ENCODE results near the gene ROBO3.

Gene ROBO3

GRCh38 chr11:124832571-124832970 is 32.7 kb upstream of the ROBO3 start:
- H3K27me3 ChIP-seq (ENCODE audit: control insufficient read depth in 2 of 2, insufficient read depth in 2 of 2, low read length in 2 of 2) = no peaks in the 10 kb centered on the region
- H3K36me3 ChIP-seq (ENCODE audit: control insufficient read depth in 2 of 2, insufficient read depth in 2 of 2, low read length in 2 of 2) = no peaks in the 10 kb centered on the region
- H3K27ac ChIP-seq (ENCODE audit: low read depth in 2 of 2, low read length in 2 of 2) = no peak overlapping the region
- H3K4me1 ChIP-seq (ENCODE audit: control insufficient read depth in 2 of 2, insufficient read depth in 2 of 2, low read length in 2 of 2) = peaks cover 3 to 9% of the 10 kb centered on the region in 2 donors
- H3K4me3 ChIP-seq (ENCODE audit: low read length in 2 of 2) = no peak overlapping the region
- no peaks in the 10 kb centered on the region for H3K9me3 ChIP-seq (ENCODE audit: control insufficient read depth in 2 of 2, low read length in 2 of 2)
- no peak overlapping the region for H3K9ac ChIP-seq (ENCODE audit: low read depth in 1 of 2, low read length in 2 of 2)

- H3K27ac ChIP-seq (ENCODE audit: low read depth in 2 of 2, low read length in 2 of 2) = no peak overlapping the region
- H3K27me3 ChIP-seq (ENCODE audit: control insufficient read depth in 2 of 2, insufficient read depth in 2 of 2, low read length in 2 of 2) = peaks cover 12 to 16% of the 10 kb centered on the region in 2 donors
- no peaks in the 10 kb centered on the region for H3K36me3 ChIP-seq (ENCODE audit: control insufficient read depth in 2 of 2, insufficient read depth in 2 of 2, low read length in 2 of 2)
- H3K9me3 ChIP-seq (ENCODE audit: control insufficient read depth in 2 of 2, low read length in 2 of 2) = no peaks in the 10 kb centered on the region
- H3K4me1 ChIP-seq (ENCODE audit: control insufficient read depth in 2 of 2, insufficient read depth in 2 of 2, low read length in 2 of 2) = peaks cover 5 to 9% of the 10 kb centered on the region in 2 donors
- H3K9ac ChIP-seq (ENCODE audit: low read depth in 1 of 2, low read length in 2 of 2) = no peak overlapping the region
- no peak overlapping the region for H3K4me3 ChIP-seq (ENCODE audit: low read length in 2 of 2)
Observed at GRCh38 chr11:124834526-124835180, 30.6 kb upstream of the ROBO3 start.

DNA sequence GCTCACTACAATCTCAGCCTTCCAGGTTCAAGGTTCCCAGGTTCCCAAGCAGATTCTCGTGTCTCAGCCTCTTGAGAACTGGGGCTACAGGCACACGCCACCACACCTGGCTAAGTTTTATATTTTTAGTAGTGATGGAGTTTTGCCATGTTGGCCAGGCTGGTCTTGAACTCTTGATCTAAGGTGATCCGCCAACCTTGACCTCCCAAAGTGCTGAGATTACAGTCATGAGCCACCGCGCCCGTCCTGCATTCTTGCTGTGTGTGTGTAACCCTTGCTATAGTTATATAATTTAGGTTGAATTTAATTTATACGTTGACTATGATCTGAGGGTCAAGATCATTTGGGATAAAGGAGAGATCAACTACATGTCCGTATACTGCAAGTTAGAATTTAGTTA is 29.3 kb upstream of the ROBO3 start:
- H3K4me3 ChIP-seq (ENCODE audit: low read length in 2 of 2) = peak overlapping the region in 1 of 2 donors; percentile 62
- H3K36me3 ChIP-seq (ENCODE audit: control insufficient read depth in 2 of 2, insufficient read depth in 2 of 2, low read length in 2 of 2) = no peaks in the 10 kb centered on the region
- no peaks in the 10 kb centered on the region for H3K9me3 ChIP-seq (ENCODE audit: control insufficient read depth in 2 of 2, low read length in 2 of 2)
- H3K9ac ChIP-seq (ENCODE audit: low read depth in 1 of 2, low read length in 2 of 2) = no peak overlapping the region
- peaks cover 5 to 9% of the 10 kb centered on the region in 2 donors for H3K4me1 ChIP-seq (ENCODE audit: control insufficient read depth in 2 of 2, insufficient read depth in 2 of 2, low read length in 2 of 2)
- H3K27me3 ChIP-seq (ENCODE audit: control insufficient read depth in 2 of 2, insufficient read depth in 2 of 2, low read length in 2 of 2) = peaks cover 25% of the 10 kb centered on the region in 2 donors
- no peak overlapping the region for H3K27ac ChIP-seq (ENCODE audit: low read depth in 2 of 2, low read length in 2 of 2)

GRCh38 chr11:124837491-124837856 is 27.8 kb upstream of the ROBO3 start:
- Histone ChIP-seq H3K4me1 (ENCODE audit: control insufficient read depth in 2 of 2, insufficient read depth in 2 of 2, low read length in 2 of 2) (peaks cover 5 to 9% of the 10 kb centered on the region in 2 donors), H3K27me3 (ENCODE audit: control insufficient read depth in 2 of 2, insufficient read depth in 2 of 2, low read length in 2 of 2) (peaks cover 39 to 40% of the 10 kb centered on the region in 2 donors), H3K36me3 (ENCODE audit: control insufficient read depth in 2 of 2, insufficient read depth in 2 of 2, low read length in 2 of 2) (no peaks in the 10 kb centered on the region), H3K9me3 (ENCODE audit: control insufficient read depth in 2 of 2, low read length in 2 of 2) (no peaks in the 10 kb centered on the region), H3K4me3 (ENCODE audit: low read length in 2 of 2) (no peak overlapping the region), H3K9ac (ENCODE audit: low read depth in 1 of 2, low read length in 2 of 2) (no peak overlapping the region), H3K27ac (ENCODE audit: low read depth in 2 of 2, low read length in 2 of 2) (no peak overlapping the region)

DNA sequence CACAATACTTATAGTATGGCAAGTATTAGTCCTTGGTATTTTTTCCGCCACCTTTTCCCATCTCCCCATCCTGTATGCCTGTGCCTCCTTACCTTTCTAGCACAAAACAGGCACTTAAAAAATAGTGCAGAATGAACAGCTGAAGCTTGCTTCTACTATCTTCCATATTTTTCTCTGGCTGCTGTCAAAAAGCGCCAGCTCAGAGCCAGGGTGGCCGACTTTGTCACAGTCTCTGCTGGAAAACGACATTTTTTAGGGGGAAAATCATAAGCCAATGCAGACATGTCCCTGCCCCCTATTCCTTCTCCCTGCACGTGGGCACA is 26.5 kb upstream of the ROBO3 start:
- Histone ChIP-seq H3K36me3 (ENCODE audit: control insufficient read depth in 2 of 2, insufficient read depth in 2 of 2, low read length in 2 of 2) (no peaks in the 10 kb centered on the region), H3K9ac (ENCODE audit: low read depth in 1 of 2, low read length in 2 of 2) (no peak overlapping the region), H3K4me1 (ENCODE audit: control insufficient read depth in 2 of 2, insufficient read depth in 2 of 2, low read length in 2 of 2) (peaks cover 5 to 7% of the 10 kb centered on the region in 2 donors), H3K27me3 (ENCODE audit: control insufficient read depth in 2 of 2, insufficient read depth in 2 of 2, low read length in 2 of 2) (peaks cover 49 to 52% of the 10 kb centered on the region in 2 donors), H3K4me3 (ENCODE audit: low read length in 2 of 2) (no peak overlapping the region), H3K27ac (ENCODE audit: low read depth in 2 of 2, low read length in 2 of 2) (no peak overlapping the region), H3K9me3 (ENCODE audit: control insufficient read depth in 2 of 2, low read length in 2 of 2) (peaks cover 0 to 4% of the 10 kb centered on the region in 2 donors)

- Histone ChIP-seq H3K4me3 (ENCODE audit: low read length in 2 of 2) (peak overlapping the region; percentile 20 to 25), H3K36me3 (ENCODE audit: control insufficient read depth in 2 of 2, insufficient read depth in 2 of 2, low read length in 2 of 2) (no peaks in the 10 kb centered on the region), H3K27ac (ENCODE audit: low read depth in 2 of 2, low read length in 2 of 2) (no peak overlapping the region), H3K9ac (ENCODE audit: low read depth in 1 of 2, low read length in 2 of 2) (no peak overlapping the region), H3K4me1 (ENCODE audit: control insufficient read depth in 2 of 2, insufficient read depth in 2 of 2, low read length in 2 of 2) (peaks cover 3 to 5% of the 10 kb centered on the region in 2 donors), H3K9me3 (ENCODE audit: control insufficient read depth in 2 of 2, low read length in 2 of 2) (peaks cover 0 to 4% of the 10 kb centered on the region in 2 donors), H3K27me3 (ENCODE audit: control insufficient read depth in 2 of 2, insufficient read depth in 2 of 2, low read length in 2 of 2) (peaks cover 53 to 57% of the 10 kb centered on the region in 2 donors)
Observed at GRCh38 chr11:124839128-124839971, 25.9 kb upstream of the ROBO3 start.

- H3K4me3 ChIP-seq (ENCODE audit: low read length in 2 of 2) = peak overlapping the region in 1 of 2 donors; percentile 20
Observed at GRCh38 chr11:124839972-124840621, 25.1 kb upstream of the ROBO3 start.

GRCh38 chr11:124840666-124841065 is 24.6 kb upstream of the ROBO3 start:
- Histone ChIP-seq H3K9me3 (ENCODE audit: control insufficient read depth in 2 of 2, low read length in 2 of 2) (peaks cover 0 to 4% of the 10 kb centered on the region in 2 donors), H3K4me3 (ENCODE audit: low read length in 2 of 2) (no peak overlapping the region), H3K36me3 (ENCODE audit: control insufficient read depth in 2 of 2, insufficient read depth in 2 of 2, low read length in 2 of 2) (no peaks in the 10 kb centered on the region), H3K27ac (ENCODE audit: low read depth in 2 of 2, low read length in 2 of 2) (no peak overlapping the region), H3K27me3 (ENCODE audit: control insufficient read depth in 2 of 2, insufficient read depth in 2 of 2, low read length in 2 of 2) (peaks cover 66 to 70% of the 10 kb centered on the region in 2 donors), H3K9ac (ENCODE audit: low read depth in 1 of 2, low read length in 2 of 2) (no peak overlapping the region), H3K4me1 (ENCODE audit: control insufficient read depth in 2 of 2, insufficient read depth in 2 of 2, low read length in 2 of 2) (peaks cover 3 to 8% of the 10 kb centered on the region in 2 donors)

More at GRCh38 chr11:124839972-124840621, 25.1 kb upstream of the ROBO3 start:
- H3K27me3 ChIP-seq (ENCODE audit: control insufficient read depth in 2 of 2, insufficient read depth in 2 of 2, low read length in 2 of 2) = peaks cover 61 to 65% of the 10 kb centered on the region in 2 donors
- no peak overlapping the region for H3K27ac ChIP-seq (ENCODE audit: low read depth in 2 of 2, low read length in 2 of 2)
- peaks cover 3 to 8% of the 10 kb centered on the region in 2 donors for H3K4me1 ChIP-seq (ENCODE audit: control insufficient read depth in 2 of 2, insufficient read depth in 2 of 2, low read length in 2 of 2)
- no peaks in the 10 kb centered on the region for H3K36me3 ChIP-seq (ENCODE audit: control insufficient read depth in 2 of 2, insufficient read depth in 2 of 2, low read length in 2 of 2)
- H3K9ac ChIP-seq (ENCODE audit: low read depth in 1 of 2, low read length in 2 of 2) = no peak overlapping the region
- H3K9me3 ChIP-seq (ENCODE audit: control insufficient read depth in 2 of 2, low read length in 2 of 2) = peaks cover 0 to 4% of the 10 kb centered on the region in 2 donors

DNA sequence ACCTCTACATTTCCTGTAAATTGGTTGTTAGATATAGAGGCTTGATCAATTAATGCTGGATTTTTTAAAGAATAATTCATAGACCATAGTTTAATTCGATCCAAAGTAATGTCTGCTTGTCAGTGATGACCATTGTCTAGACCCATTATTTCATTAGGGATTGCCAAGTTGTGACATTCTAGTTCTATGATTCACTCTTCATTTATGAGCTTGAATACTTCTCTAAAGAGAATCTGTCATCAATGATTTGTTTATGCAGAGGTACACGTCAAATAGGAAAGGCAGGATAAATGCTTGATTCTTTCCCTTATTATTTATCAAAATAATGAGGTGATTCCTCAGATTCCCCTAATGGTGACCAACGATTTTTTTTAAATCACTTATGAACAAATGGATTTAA is 24.0 kb upstream of the ROBO3 start:
- Histone ChIP-seq H3K27me3 (ENCODE audit: control insufficient read depth in 2 of 2, insufficient read depth in 2 of 2, low read length in 2 of 2) (peaks cover 72 to 76% of the 10 kb centered on the region in 2 donors), H3K27ac (ENCODE audit: low read depth in 2 of 2, low read length in 2 of 2) (no peak overlapping the region)

GRCh38 chr11:124841840-124842239 is 23.4 kb upstream of the ROBO3 start:
- H3K4me1 ChIP-seq (ENCODE audit: control insufficient read depth in 2 of 2, insufficient read depth in 2 of 2, low read length in 2 of 2) = peaks cover 3 to 5% of the 10 kb centered on the region in 2 donors
- H3K4me3 ChIP-seq (ENCODE audit: low read length in 2 of 2) = no peak overlapping the region
- H3K9ac ChIP-seq (ENCODE audit: low read depth in 1 of 2, low read length in 2 of 2) = no peak overlapping the region
- H3K9me3 ChIP-seq (ENCODE audit: control insufficient read depth in 2 of 2, low read length in 2 of 2) = peaks cover 0 to 4% of the 10 kb centered on the region in 2 donors
- H3K36me3 ChIP-seq (ENCODE audit: control insufficient read depth in 2 of 2, insufficient read depth in 2 of 2, low read length in 2 of 2) = no peaks in the 10 kb centered on the region
- H3K27me3 ChIP-seq (ENCODE audit: control insufficient read depth in 2 of 2, insufficient read depth in 2 of 2, low read length in 2 of 2) = peaks cover 75 to 80% of the 10 kb centered on the region in 2 donors
- H3K27ac ChIP-seq (ENCODE audit: low read depth in 2 of 2, low read length in 2 of 2) = no peak overlapping the region

More for the DNA sequence above, 24.0 kb upstream of the ROBO3 start:
- H3K9ac ChIP-seq (ENCODE audit: low read depth in 1 of 2, low read length in 2 of 2) = no peak overlapping the region
- H3K4me1 ChIP-seq (ENCODE audit: control insufficient read depth in 2 of 2, insufficient read depth in 2 of 2, low read length in 2 of 2) = peaks cover 3 to 7% of the 10 kb centered on the region in 2 donors
- peaks cover 0 to 4% of the 10 kb centered on the region in 2 donors for H3K9me3 ChIP-seq (ENCODE audit: control insufficient read depth in 2 of 2, low read length in 2 of 2)
- no peaks in the 10 kb centered on the region for H3K36me3 ChIP-seq (ENCODE audit: control insufficient read depth in 2 of 2, insufficient read depth in 2 of 2, low read length in 2 of 2)
- H3K4me3 ChIP-seq (ENCODE audit: low read length in 2 of 2) = no peak overlapping the region
